Naive thymus-derived CD8-positive, alpha-beta T cell (primary cell): ENCODE data around the gene DUSP22. TPM values are rescaled to one million over a fixed set of nuclear protein-coding genes. Genes with fewer than 3 reads are reported as not detected.

Source experiments
- ATAC-seq, 2 donors: fragments of 150-1000 bp; cut with Tn5 transposase in 1 of 2; sonication (Bioruptor Pico), chemical (Tn5 transposase) in 1 of 2; 1 replicate in 1 of 2; 2 replicates in 1 of 2; pipeline ENCODE4 v1.10.0; 2021; ENCODE audit warnings: mild to moderate bottlenecking in 2 of 2, moderate library complexity in 2 of 2
- POLR2A ChIA-PET: fragments of 350-600 bp; sonication (Branson Sonifier 250); formaldehyde crosslinking; loops from one replicate; lab custom pipeline; 2021; ENCODE audit warnings: antibody characterized with exemption; lab: Charles Lee
- DNase-seq, 10 donors: peaks; one replicate each; pipeline versions ENCODE4 v3.0.0 to v3.0.0-alpha.2; 2020 to 2022
- H3K27ac Mint-ChIP-seq, 10 donors: one replicate each; pipeline ENCODE4 v1.8.0; 2020 to 2022; ENCODE audit warnings: mild to moderate bottlenecking in 10 of 10, mixed read lengths in 10 of 10, moderate library complexity in 4 of 10, inconsistent platforms in 1 of 10
- H3K27me3 Mint-ChIP-seq, 5 donors: one replicate each; pipeline ENCODE4 v1.8.0; 2021 to 2022; ENCODE audit warnings: mixed read lengths in 5 of 5
- H3K36me3 Mint-ChIP-seq, 3 donors: one replicate each; pipeline ENCODE4 v1.8.0; 2020 to 2022; ENCODE audit warnings: mixed read lengths in 3 of 3, mild to moderate bottlenecking in 2 of 3, inconsistent platforms in 1 of 3
- H3K4me1 Mint-ChIP-seq, 4 donors: one replicate each; pipeline ENCODE4 v1.8.0; 2021 to 2022; ENCODE audit warnings: mixed read lengths in 4 of 4
- H3K4me3 Mint-ChIP-seq, 10 donors: one replicate each; pipeline ENCODE4 v1.8.0; 2020 to 2022; ENCODE audit warnings: mild to moderate bottlenecking in 10 of 10, mixed read lengths in 10 of 10, moderate library complexity in 6 of 10, inconsistent platforms in 1 of 10
- H3K9me3 Mint-ChIP-seq, 9 donors: one replicate each; pipeline ENCODE4 v1.8.0; 2020 to 2022; ENCODE audit warnings: mixed read lengths in 9 of 9, mild to moderate bottlenecking in 3 of 9, inconsistent platforms in 1 of 9, moderate library complexity in 1 of 9
- polyA plus RNA-seq, 3 donors: library from polyadenylated mRNA; unstranded; fragments of 300-500 nt; fragmentation: Illumina TruSeq; gene quantifications; one replicate each; pipeline ENCODE4 v1.2.3, GENCODE V29; 2021
- total RNA-seq, 8 experiments: library from RNA in 2 of 8; stranded (reverse) in 2 of 8; gene quantifications; one replicate each; pipeline ENCODE4 v1.2.3 and lab custom pipeline; 2021 to 2026

The DUSP22 gene
- total and polyA plus RNA-seq, 5 experiments from 2014 or later = 40.1 to 46.0 (median 43.0) TPM

- peaks cover 0 to 12% (median 6%) of the 10 kb centered on the region in 3 donors for H3K36me3 Mint-ChIP-seq
- no peak overlapping the region for H3K4me3 Mint-ChIP-seq
- peak overlapping the region in 2 of 10 donors; percentile 14 to 79 for H3K27ac Mint-ChIP-seq
- peaks cover 14 to 53% (median 22%) of the 10 kb centered on the region in 4 donors for H3K4me1 Mint-ChIP-seq
- peaks cover 0 to 5% (median 0%) of the 10 kb centered on the region in 9 donors for H3K9me3 Mint-ChIP-seq
- no peaks in the 10 kb centered on the region for H3K27me3 Mint-ChIP-seq
- ATAC-seq = no peak
- peak in 1 of 10 donors; percentile 15 for DNase-seq
- POLR2A ChIA-PET = no interaction called here
Observed at GRCh38 chr6:317448-318144, 25.3 kb downstream of the DUSP22 start.

GRCh38 chr6:318243-318890 is 26.1 kb downstream of the DUSP22 start:
- POLR2A ChIA-PET = no interaction called here
- no peak for ATAC-seq
- no peak overlapping the region for H3K4me3 Mint-ChIP-seq
- H3K36me3 Mint-ChIP-seq = peaks cover 0 to 12% (median 6%) of the 10 kb centered on the region in 3 donors
- no peak overlapping the region for H3K27ac Mint-ChIP-seq
- H3K27me3 Mint-ChIP-seq = no peaks in the 10 kb centered on the region
- H3K9me3 Mint-ChIP-seq = peaks cover 0 to 5% (median 0%) of the 10 kb centered on the region in 9 donors
- H3K4me1 Mint-ChIP-seq = peaks cover 7 to 45% (median 16%) of the 10 kb centered on the region in 4 donors
- peak in 1 of 10 donors; percentile 47 for DNase-seq

GRCh38 chr6:319177-320131 is 27.2 kb downstream of the DUSP22 start:
- ATAC-seq = no peak
- no peaks in the 10 kb centered on the region for H3K27me3 Mint-ChIP-seq
- H3K4me3 Mint-ChIP-seq = no peak overlapping the region

GRCh38 chr6:320351-321157 is 28.3 kb downstream of the DUSP22 start:
- Mint-ChIP-seq H3K27ac (no peak overlapping the region), H3K4me1 (peaks cover 5 to 43% (median 13%) of the 10 kb centered on the region in 4 donors), H3K27me3 (no peaks in the 10 kb centered on the region), H3K4me3 (no peak overlapping the region), H3K9me3 (peaks cover 0 to 4% (median 0%) of the 10 kb centered on the region in 9 donors), H3K36me3 (peaks cover 0 to 11% (median 4%) of the 10 kb centered on the region in 3 donors)
- ATAC-seq (no peak), DNase-seq (peak in 1 of 10 donors; percentile 52)
- POLR2A ChIA-PET = no interaction called here

More at GRCh38 chr6:319177-320131, 27.2 kb downstream of the DUSP22 start:
- Mint-ChIP-seq H3K36me3 (peaks cover 0 to 10% (median 6%) of the 10 kb centered on the region in 3 donors), H3K9me3 (peaks cover 0 to 6% (median 0%) of the 10 kb centered on the region in 9 donors), H3K4me1 (peaks cover 7 to 45% (median 15%) of the 10 kb centered on the region in 4 donors), H3K27ac (peak overlapping the region in 2 of 10 donors; percentile 7 to 23)
- POLR2A ChIA-PET = no interaction called here
- DNase-seq = peak in 1 of 10 donors; percentile 23

GRCh38 chr6:321158-321438 is 28.8 kb downstream of the DUSP22 start:
- H3K27me3 Mint-ChIP-seq = no peaks in the 10 kb centered on the region
- DNase-seq (no peak), ATAC-seq (no peak)
- peaks cover 0 to 4% (median 0%) of the 10 kb centered on the region in 9 donors for H3K9me3 Mint-ChIP-seq
- H3K4me1 Mint-ChIP-seq = peaks cover 5 to 41% (median 11%) of the 10 kb centered on the region in 4 donors
- H3K4me3 Mint-ChIP-seq = no peak overlapping the region
- peaks cover 0 to 7% (median 3%) of the 10 kb centered on the region in 3 donors for H3K36me3 Mint-ChIP-seq
- POLR2A ChIA-PET = no interaction called here
- H3K27ac Mint-ChIP-seq = no peak overlapping the region

- no peaks in the 10 kb centered on the region for H3K27me3 Mint-ChIP-seq
- DNase-seq (no peak), ATAC-seq (no peak)
- H3K27ac Mint-ChIP-seq = no peak overlapping the region
- H3K9me3 Mint-ChIP-seq = peaks cover 0 to 4% (median 0%) of the 10 kb centered on the region in 9 donors
- H3K4me3 Mint-ChIP-seq = no peak overlapping the region
- H3K4me1 Mint-ChIP-seq = peaks cover 6 to 35% (median 11%) of the 10 kb centered on the region in 4 donors
- POLR2A ChIA-PET = interaction anchor here (0.7 to 0.9 kb wide), 2 partner anchors 11 to 51 kb away, joined by 3 to 6 read pairs; no protein-coding TSS in a partner anchor
- H3K36me3 Mint-ChIP-seq = peaks cover 0 to 12% (median 3%) of the 10 kb centered on the region in 3 donors
Observed at GRCh38 chr6:321536-322258, 29.4 kb downstream of the DUSP22 start.

- DNase-seq (peak in 1 of 10 donors; percentile 43), ATAC-seq (no peak)
- H3K4me1 Mint-ChIP-seq = peaks cover 6 to 29% (median 9%) of the 10 kb centered on the region in 4 donors
- no peaks in the 10 kb centered on the region for H3K27me3 Mint-ChIP-seq
- peaks cover 0 to 12% (median 3%) of the 10 kb centered on the region in 3 donors for H3K36me3 Mint-ChIP-seq
- POLR2A ChIA-PET = interaction anchor here (0.7 to 0.9 kb wide), 2 partner anchors 10 to 51 kb away, joined by 3 to 6 read pairs; no protein-coding TSS in a partner anchor
- H3K4me3 Mint-ChIP-seq = no peak overlapping the region
- H3K9me3 Mint-ChIP-seq = peaks cover 0 to 4% (median 0%) of the 10 kb centered on the region in 9 donors
- no peak overlapping the region for H3K27ac Mint-ChIP-seq
Observed at GRCh38 chr6:322259-322930, 30.1 kb downstream of the DUSP22 start.

GRCh38 chr6:322940-323729 is 30.8 kb downstream of the DUSP22 start:
- H3K27me3 Mint-ChIP-seq = no peaks in the 10 kb centered on the region
- no peak overlapping the region for H3K4me3 Mint-ChIP-seq
- DNase-seq (peak in 1 of 10 donors; percentile 26), ATAC-seq (no peak)
- peaks cover 9 to 21% (median 14%) of the 10 kb centered on the region in 4 donors for H3K4me1 Mint-ChIP-seq
- H3K9me3 Mint-ChIP-seq = peaks cover 0 to 4% (median 0%) of the 10 kb centered on the region in 9 donors
- POLR2A ChIA-PET = interaction anchor here (0.7 kb wide), 1 partner anchor 60 kb away, joined by 3 read pairs; no protein-coding TSS in a partner anchor
- H3K27ac Mint-ChIP-seq = no peak overlapping the region
- H3K36me3 Mint-ChIP-seq = peaks cover 0 to 12% (median 3%) of the 10 kb centered on the region in 3 donors

- H3K4me1 Mint-ChIP-seq = peaks cover 9 to 17% (median 12%) of the 10 kb centered on the region in 4 donors
- H3K27ac Mint-ChIP-seq = no peak overlapping the region
- ATAC-seq (no peak), DNase-seq (peak in 1 of 10 donors; percentile 37)
- H3K9me3 Mint-ChIP-seq = peaks cover 0 to 2% (median 0%) of the 10 kb centered on the region in 9 donors
- H3K36me3 Mint-ChIP-seq = peaks cover 0 to 10% (median under 1%) of the 10 kb centered on the region in 3 donors
- no peak overlapping the region for H3K4me3 Mint-ChIP-seq
- H3K27me3 Mint-ChIP-seq = no peaks in the 10 kb centered on the region
- POLR2A ChIA-PET = interaction anchor here (0.7 kb wide), 1 partner anchor 60 kb away, joined by 3 read pairs; no protein-coding TSS in a partner anchor
Observed at GRCh38 chr6:323730-324088, 31.4 kb downstream of the DUSP22 start.
